ENCODE data around the gene SPTB.

The SPTB gene

GRCh38 chr14:64723691-64724577 lies 155.8 kb downstream of the SPTB start:
- H3K4me1 ChIP-seq (ENCODE audit: low read length) = 0 out of 2 replicates have a peak, but pooled peaks cover 3% of the 10 kb centered on the region

GRCh38 chr14:64722842-64723447 lies 156.8 kb downstream of the SPTB start:
- no peaks in the 10 kb centered on the region for H3F3A ChIP-seq (ENCODE audit: insufficient read depth, low read length)
- no peak overlapping the region for H2AFZ ChIP-seq (ENCODE audit: low read length)
- H4K20me1 ChIP-seq (ENCODE audit: insufficient read depth, low read length) = no peaks in the 10 kb centered on the region
- no peaks in the 10 kb centered on the region for H3K79me2 ChIP-seq (ENCODE audit: low read length)
- DNase-seq = no peak
- H3K27me3 ChIP-seq (replicated peaks; ENCODE audit: insufficient read depth, low read length) = no peaks in the 10 kb centered on the region
- H3K4me1 ChIP-seq (ENCODE audit: low read length) = 0 out of 2 replicates have a peak, but pooled peaks cover 3% of the 10 kb centered on the region
- H3K9me3 ChIP-seq (replicated peaks; ENCODE audit: insufficient read depth, low read length) = no peaks in the 10 kb centered on the region
- H3K9me2 ChIP-seq (replicated peaks; ENCODE audit: insufficient read depth, low read length) = no peaks in the 10 kb centered on the region
- no peak overlapping the region for H3K9ac ChIP-seq (ENCODE audit: low read length)
- H3K27ac ChIP-seq (ENCODE audit: low read length) = no peak overlapping the region
- no peak overlapping the region for H3K4me3 ChIP-seq (ENCODE audit: low read length)
- H3K36me3 ChIP-seq (replicated peaks; ENCODE audit: insufficient read depth, low read length) = no peaks in the 10 kb centered on the region
- H3K4me2 ChIP-seq (ENCODE audit: low read depth, low read length) = no peak overlapping the region
- no peak for TF ChIP-seq CTCF (IDR thresholded peaks at IDR 0.05; ENCODE audit: low read length)
- TF ChIP-seq EZH2phosphoT487 (IDR thresholded peaks at IDR 0.05; ENCODE audit: low read length) = no peak
- TF ChIP-seq EZH2 (optimal IDR thresholded peaks at IDR 0.05; ENCODE audit: low read depth, low read length) = no peak

More at GRCh38 chr14:64723691-64724577, 155.8 kb downstream of the SPTB start:
- DNase-seq = no peak
- H3K27ac ChIP-seq (ENCODE audit: low read length) = no peak overlapping the region
- no peak overlapping the region for H3K9ac ChIP-seq (ENCODE audit: low read length)
- H3K36me3 ChIP-seq (replicated peaks; ENCODE audit: insufficient read depth, low read length) = no peaks in the 10 kb centered on the region
- H3K4me2 ChIP-seq (ENCODE audit: low read depth, low read length) = no peak overlapping the region
- TF ChIP-seq CTCF (IDR thresholded peaks at IDR 0.05; ENCODE audit: low read length) = no peak
- TF ChIP-seq EZH2phosphoT487 (IDR thresholded peaks at IDR 0.05; ENCODE audit: low read length) = no peak
- no peak for TF ChIP-seq EZH2 (optimal IDR thresholded peaks at IDR 0.05; ENCODE audit: low read depth, low read length)
- no peaks in the 10 kb centered on the region for H3K9me2 ChIP-seq (replicated peaks; ENCODE audit: insufficient read depth, low read length)
- no peaks in the 10 kb centered on the region for H3K79me2 ChIP-seq (ENCODE audit: low read length)
- no peaks in the 10 kb centered on the region for H3K27me3 ChIP-seq (replicated peaks; ENCODE audit: insufficient read depth, low read length)
- H3K9me3 ChIP-seq (replicated peaks; ENCODE audit: insufficient read depth, low read length) = no peaks in the 10 kb centered on the region
- H2AFZ ChIP-seq (ENCODE audit: low read length) = no peak overlapping the region
- H3F3A ChIP-seq (ENCODE audit: insufficient read depth, low read length) = no peaks in the 10 kb centered on the region
- no peak overlapping the region for H3K4me3 ChIP-seq (ENCODE audit: low read length)
- no peaks in the 10 kb centered on the region for H4K20me1 ChIP-seq (ENCODE audit: insufficient read depth, low read length)

- H2AFZ ChIP-seq (ENCODE audit: low read length) = no peak overlapping the region
- TF ChIP-seq EZH2 (optimal IDR thresholded peaks at IDR 0.05; ENCODE audit: low read depth, low read length) = no peak
- no peak for TF ChIP-seq CTCF (IDR thresholded peaks at IDR 0.05; ENCODE audit: low read length)
- TF ChIP-seq EZH2phosphoT487 (IDR thresholded peaks at IDR 0.05; ENCODE audit: low read length) = no peak
These were observed 157.8 kb downstream of the SPTB start for GRCh38 chr14:64721899-64722298.

More at GRCh38 chr14:64721899-64722298, 157.8 kb downstream of the SPTB start:
- Histone ChIP-seq H3K9me3 (replicated peaks; ENCODE audit: insufficient read depth, low read length) (no peaks in the 10 kb centered on the region), H3F3A (ENCODE audit: insufficient read depth, low read length) (no peaks in the 10 kb centered on the region), H3K36me3 (replicated peaks; ENCODE audit: insufficient read depth, low read length) (no peaks in the 10 kb centered on the region), H3K79me2 (ENCODE audit: low read length) (no peaks in the 10 kb centered on the region), H3K4me3 (ENCODE audit: low read length) (no peak overlapping the region), H3K4me2 (ENCODE audit: low read depth, low read length) (no peak overlapping the region), H3K9ac (ENCODE audit: low read length) (no peak overlapping the region), H3K27ac (ENCODE audit: low read length) (no peak overlapping the region), H3K4me1 (ENCODE audit: low read length) (0 out of 2 replicates have a peak, but pooled peaks cover 2% of the 10 kb centered on the region), H4K20me1 (ENCODE audit: insufficient read depth, low read length) (no peaks in the 10 kb centered on the region), H3K9me2 (replicated peaks; ENCODE audit: insufficient read depth, low read length) (no peaks in the 10 kb centered on the region), H3K27me3 (replicated peaks; ENCODE audit: insufficient read depth, low read length) (no peaks in the 10 kb centered on the region)
- DNase-seq = no peak
